HG02840 (cell line): ENCODE data around the gene ILF3.
A peak's percentile ranks its signal among the peaks of the same experiment; 100 is the strongest.
"Not testable (repeated sequence)": the region's sequence is repeated elsewhere in the genome, so short reads cannot be mapped to it uniquely, and the experiment has no call there.

Experiments used
- ATAC-seq: cut with Tn5 transposase; IDR thresholded peaks from one replicate; pipeline ENCODE4 v1.9.1; 2021; ENCODE audit warnings: mild to moderate bottlenecking, moderate library complexity, moderate number of reproducible peaks; ENCODE audit not compliant: unreplicated experiment, low FRiP score

ILF3 gene

GRCh38 chr19:10641248-10641647, 12.9 kb upstream of the ILF3 start:
- no peak for ATAC-seq

GRCh38 chr19:10642473-10643171, 11.5 kb upstream of the ILF3 start:
- no peak for ATAC-seq

GRCh38 chr19:10643172-10643967, 10.8 kb upstream of the ILF3 start:
- no peak for ATAC-seq

GRCh38 chr19:10643968-10644259, 10.2 kb upstream of the ILF3 start:
- no peak for ATAC-seq

- ATAC-seq: no peak
Observed at GRCh38 chr19:10644260-10645007, 9.7 kb upstream of the ILF3 start.

- ATAC-seq: no peak
Observed at GRCh38 chr19:10646456-10647159, 7.5 kb upstream of the ILF3 start.

- ATAC-seq: no peak
Observed at GRCh38 chr19:10648360-10648759, 5.8 kb upstream of the ILF3 start.

- no peak for ATAC-seq
Observed at GRCh38 chr19:10651851-10652250, 2.3 kb upstream of the ILF3 start.

- ATAC-seq: no peak
Observed at GRCh38 chr19:10653482-10653731, 739 bp upstream of the ILF3 start.

GRCh38 chr19:10654610-10655456, 687 bp downstream of the ILF3 start:
- peak; percentile 20 for ATAC-seq

GRCh38 chr19:10655457-10656312, 1.5 kb downstream of the ILF3 start:
- ATAC-seq: no peak

GRCh38 chr19:10660346-10660745, 6.2 kb downstream of the ILF3 start:
- ATAC-seq: no peak

- no peak for ATAC-seq
Observed at GRCh38 chr19:10661946-10662345, 7.8 kb downstream of the ILF3 start.

- no peak for ATAC-seq
Observed at GRCh38 chr19:10662384-10663251, 8.5 kb downstream of the ILF3 start.

GRCh38 chr19:10663252-10663563, 9.1 kb downstream of the ILF3 start:
- ATAC-seq: not testable (repeated sequence)

- no peak for ATAC-seq
Observed at GRCh38 chr19:10667867-10668266, 13.7 kb downstream of the ILF3 start.

- ATAC-seq: no peak
Observed at GRCh38 chr19:10669246-10669645, 15.1 kb downstream of the ILF3 start.

- ATAC-seq: no peak
Observed at GRCh38 chr19:10670182-10670581, 16.0 kb downstream of the ILF3 start.
